T follicular helper cell (primary cell): ENCODE results near the gene WASF1.

ENCODE experiments used
- DNase-seq: peaks from one replicate; pipeline ENCODE4 v3.0.0-alpha.2; 2020; ENCODE audit warnings: low read depth
- total RNA-seq, 2 experiments: gene quantifications; one replicate each; lab custom pipeline; 2026; lab: John Stamatoyannopoulos, UW

The WASF1 gene
- total RNA-seq = 0.78 to 1.2 reads per million in 2 experiments

DNA sequence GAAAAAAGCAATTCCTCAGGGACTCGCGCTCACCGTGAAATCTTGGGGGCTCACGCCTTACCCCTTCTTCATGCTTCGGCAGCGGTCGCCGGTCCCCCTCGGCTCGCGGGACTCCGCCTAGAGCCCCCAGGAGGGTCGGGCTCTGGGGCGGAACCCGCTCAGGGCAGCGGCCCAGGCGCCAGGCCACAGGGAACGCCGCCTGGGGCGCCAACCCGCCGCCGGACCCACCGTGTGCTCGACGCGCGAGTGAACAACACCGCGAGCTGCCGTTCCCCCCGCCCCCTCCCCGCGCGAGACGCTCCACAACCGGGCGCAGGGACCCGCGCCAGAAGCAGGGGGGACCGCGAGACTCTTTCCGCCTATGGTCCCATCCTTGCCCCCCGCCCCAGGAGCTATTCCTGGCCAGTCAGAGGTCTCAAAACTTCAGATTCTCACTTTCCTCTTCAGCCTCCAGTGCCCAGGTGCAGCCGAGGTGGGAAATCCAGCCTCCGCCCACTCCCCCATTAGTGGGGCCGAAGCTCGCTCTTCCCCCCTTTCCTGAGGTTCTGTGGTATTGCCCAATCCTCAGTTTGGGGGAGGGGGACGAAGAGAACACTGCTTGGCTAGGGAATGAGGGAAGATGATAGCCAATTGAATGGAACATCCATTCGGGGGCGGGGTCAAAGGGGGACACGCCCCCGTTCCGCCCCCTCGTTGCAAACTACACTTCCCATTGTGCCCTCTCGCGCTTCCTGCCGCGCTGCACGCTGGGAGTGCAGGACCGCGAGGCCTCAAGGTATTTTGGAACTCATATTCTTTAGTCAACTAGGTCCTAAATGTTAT lies at the start of gene WASF1:
Gene WASF1 (minus strand): TSS at position 265 of the 822 bp plus-strand sequence. CDS start 52,069 bp downstream, outside the sequence.
- DNase-seq = peak; percentile 86

DNA sequence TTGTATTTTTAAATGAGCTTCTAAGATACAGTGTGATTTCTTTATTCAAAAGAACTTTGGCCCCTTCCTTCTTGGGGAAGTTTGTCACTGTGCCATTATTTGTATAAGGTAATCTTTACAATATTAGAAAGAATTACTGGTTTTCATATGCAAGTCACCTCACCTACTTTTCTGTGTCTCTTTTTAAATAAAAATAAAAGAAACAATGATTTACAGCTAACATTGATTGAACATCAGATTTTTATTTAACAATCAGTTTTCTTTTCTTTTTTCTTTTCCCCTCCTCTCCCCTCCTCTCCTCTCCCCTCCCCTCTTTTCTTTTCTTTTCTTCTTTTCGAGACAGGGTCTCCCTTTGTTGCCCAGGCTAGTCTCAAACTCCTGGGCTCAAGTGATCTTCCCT lies 46.8 kb upstream of the WASF1 start:
- DNase-seq = no peak

DNA sequence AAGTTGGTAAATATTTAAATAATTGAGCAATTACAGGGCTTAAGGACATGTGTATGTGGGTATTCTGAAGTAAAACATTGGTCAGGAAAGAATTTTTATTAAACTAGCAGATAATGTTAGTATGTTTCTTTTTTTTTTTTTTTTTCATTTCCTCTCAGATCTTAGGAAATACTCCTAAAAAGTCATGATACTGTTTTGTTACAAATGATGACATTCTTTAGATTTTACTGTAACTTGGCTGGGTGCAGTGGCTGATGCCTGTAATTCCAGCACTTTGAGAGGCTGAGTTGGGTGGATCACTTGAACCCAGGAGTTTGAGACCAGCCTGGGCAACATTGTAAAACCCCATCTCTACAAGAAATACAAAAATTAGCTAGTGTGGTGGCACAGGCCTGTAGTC lies 42.3 kb upstream of the WASF1 start:
- DNase-seq = no peak

DNA sequence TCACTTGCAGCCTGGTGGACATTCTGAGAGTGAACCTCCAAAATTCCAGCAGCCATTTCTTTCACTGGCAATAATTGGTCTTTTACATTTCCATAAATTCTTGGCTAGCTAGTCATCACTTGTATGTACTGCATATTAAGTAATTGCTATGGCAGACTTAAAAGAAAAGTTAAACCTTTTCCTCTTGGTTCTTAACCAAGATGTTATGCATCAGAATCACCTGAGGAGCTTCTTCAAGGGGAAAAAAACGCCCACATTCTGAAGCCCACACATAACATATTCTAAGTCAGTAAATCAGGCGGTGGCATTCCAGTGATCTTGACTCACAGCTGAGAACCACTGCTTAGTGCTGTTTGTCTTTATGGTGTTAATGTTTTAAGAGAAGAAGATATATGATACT lies 37.8 kb upstream of the WASF1 start:
- DNase-seq = no peak

DNA sequence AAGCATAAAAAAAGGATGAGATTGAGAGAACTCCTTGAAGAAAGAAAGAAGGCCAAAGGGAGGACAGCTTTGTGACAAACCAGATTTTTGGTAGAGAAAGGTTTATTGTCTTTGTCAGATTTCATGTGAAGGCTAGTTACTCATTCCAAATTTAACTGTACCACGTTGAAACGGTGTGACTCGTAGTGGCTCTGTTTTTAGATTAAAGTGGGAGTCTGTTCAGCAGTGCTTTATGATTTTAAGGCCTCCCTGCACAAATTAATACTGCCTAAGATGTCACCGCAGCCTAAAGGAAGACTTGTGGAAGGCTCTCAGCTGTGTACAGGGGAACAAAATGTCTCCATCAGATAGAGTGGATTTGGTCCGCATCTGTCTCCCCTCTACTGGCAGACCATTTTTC lies 36.7 kb upstream of the WASF1 start:
- DNase-seq = no peak

DNA sequence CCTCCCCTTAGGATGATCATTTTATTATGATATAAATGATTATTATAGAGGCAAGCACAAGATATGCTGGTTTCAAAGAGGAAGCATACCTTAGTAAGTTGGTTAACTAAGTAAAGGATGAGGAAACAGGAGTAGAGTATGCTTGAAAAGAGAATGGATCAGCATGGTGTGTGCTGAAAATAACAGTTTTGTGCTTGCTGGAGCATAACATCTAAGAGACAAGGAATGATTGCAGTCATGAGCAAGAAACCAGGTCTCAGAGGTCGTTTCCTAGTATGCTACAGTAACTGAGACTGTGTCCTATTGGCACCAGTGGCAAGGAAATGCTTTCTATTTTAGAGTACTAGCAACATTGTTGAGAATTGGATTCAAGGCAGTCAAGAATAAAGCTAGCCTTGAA lies 34.9 kb upstream of the WASF1 start:
- no peak for DNase-seq

DNA sequence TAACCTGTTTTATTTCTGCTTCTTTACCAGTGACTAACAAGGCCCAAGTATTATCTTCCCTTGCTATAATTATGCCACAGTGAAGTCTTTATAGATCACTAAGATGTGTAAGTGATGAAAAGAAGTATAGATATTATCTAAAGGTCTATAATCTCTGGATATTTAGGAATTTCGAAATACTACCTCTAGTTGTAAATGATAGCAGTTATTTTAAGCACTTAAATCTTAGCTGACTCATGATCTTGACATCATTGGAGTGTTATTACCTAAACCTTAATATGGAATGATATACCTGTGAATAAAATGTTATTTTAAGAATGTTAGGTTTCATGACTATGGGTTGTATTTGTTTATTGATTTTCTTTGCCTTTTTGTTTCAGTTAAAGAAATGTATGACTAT lies 32.3 kb upstream of the WASF1 start:
- no peak for DNase-seq

DNA sequence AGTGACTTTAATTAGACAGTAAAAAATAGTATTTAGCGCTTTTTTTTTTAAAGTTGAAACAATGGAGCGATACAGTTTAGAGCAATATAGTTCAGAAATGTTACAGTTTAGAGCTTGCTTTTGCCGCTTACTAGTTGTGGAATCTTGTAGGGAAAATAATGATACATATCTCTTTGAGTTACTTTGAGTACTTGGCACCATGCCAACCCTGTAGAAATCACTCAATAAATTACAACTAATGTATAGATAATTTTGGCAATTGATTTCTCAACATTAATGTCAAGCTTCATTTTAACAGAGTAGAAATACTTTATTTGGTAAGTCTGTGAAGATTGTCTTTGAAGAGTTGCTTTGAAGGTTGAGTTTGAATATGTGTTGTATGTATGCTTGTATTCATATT lies 28.2 kb upstream of the WASF1 start:
- DNase-seq = no peak

DNA sequence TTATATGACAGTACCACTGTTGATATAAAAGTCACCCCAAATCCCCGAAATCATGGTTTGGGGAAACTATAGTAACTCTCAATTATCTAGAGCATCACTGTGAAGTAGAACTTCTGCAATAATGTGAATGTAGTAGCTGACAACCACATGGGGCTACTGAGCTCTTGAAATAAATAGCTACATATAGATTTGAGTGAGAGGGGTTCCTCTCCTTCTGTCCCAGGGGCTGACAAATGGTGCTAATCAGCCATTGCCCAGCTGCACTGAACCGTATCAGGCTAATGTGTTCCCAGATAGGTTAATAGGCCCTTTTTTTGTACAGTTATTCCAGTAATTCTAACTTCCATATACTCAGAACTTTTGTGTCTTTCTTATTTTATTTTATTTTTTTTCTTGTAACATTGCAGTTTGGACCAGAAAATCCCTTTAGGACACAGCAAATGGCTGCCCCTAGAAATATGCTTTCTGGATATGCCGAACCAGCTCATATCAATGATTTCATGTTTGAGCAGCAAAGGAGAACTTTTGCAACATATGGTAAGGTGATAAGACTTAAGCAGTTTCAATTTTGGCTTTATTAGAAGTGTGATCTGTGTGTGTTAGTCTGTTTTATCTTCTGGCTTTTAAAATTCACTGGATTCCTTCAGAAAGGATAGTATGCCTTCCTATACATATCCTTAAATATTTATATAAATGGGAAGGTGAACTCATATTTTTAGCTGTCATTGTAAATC lies 21.8 kb upstream of the WASF1 start:
- DNase-seq = no peak

DNA sequence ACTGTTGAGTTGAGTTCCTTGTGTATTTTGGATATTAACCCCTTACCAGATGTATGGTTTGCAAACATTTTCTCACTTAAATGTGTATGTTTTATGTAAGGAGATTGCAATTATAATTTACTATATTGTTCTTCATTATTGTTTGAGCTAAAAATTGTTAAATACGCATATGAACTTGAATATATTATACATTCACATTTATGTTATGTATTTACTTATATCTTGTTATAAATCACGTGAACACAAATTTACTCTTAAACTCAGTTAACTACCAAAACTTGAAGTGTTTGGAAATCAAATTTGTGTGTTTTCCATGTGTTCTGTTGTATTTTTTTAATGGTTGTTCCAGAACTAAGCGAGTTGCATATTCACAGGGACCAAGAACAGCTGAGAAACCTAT lies 19.1 kb upstream of the WASF1 start:
- DNase-seq = no peak

DNA sequence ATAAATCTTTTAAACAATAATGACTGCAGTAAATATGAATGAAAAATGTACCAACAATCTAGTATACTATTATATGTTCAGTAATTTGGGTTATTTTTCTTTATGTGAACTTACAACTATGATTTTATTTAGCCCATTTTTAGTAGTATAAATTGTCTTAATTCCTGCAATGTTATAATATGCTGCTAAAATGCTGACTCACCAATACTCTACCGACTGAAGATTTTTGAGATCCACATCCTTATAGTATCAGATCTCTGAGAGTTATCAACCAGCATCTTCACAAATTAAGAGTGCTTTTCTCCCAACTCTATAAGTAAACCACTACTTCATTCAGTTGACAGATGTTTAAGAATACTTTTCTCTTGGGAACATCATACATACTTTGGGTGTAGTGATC lies 17.4 kb upstream of the WASF1 start:
- DNase-seq = no peak

DNA sequence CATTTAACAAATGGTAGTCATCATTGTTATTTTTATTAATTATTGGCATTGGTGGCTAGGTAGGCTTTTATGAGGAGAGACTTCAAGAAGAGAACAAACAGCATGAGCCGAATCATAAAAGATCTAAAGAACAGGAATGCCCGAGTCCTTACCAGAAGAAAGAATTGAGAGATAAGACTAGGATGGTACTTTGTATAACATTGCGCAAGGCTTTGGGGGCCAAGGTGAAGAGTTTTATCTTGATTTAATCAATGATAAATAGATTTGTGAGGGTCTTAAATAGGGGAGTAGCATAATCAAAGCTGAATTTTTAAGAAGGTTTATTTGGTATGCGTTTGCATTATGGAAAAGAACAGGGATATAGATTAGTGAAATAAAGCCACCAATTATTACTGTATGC lies 16.2 kb upstream of the WASF1 start:
- DNase-seq = no peak

DNA sequence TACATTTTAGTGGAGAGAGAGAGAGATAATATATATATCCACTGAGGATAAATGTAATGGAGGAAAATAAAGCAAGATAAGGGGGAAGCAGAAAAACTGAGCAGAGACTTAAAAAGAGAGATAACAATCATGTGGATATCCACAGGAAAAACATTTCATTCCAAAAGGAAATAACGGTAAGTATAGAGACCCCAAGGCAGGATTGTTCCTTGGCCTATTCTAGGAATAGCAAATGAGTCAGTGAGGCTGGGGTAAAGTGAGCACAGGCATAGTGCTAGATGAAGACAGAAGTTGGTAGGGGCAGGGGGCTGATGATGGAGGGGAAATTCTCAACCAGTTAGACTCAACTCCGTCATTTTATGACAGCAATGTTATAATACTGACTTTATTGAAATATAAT lies 12.0 kb upstream of the WASF1 start:
- no peak for DNase-seq

DNA sequence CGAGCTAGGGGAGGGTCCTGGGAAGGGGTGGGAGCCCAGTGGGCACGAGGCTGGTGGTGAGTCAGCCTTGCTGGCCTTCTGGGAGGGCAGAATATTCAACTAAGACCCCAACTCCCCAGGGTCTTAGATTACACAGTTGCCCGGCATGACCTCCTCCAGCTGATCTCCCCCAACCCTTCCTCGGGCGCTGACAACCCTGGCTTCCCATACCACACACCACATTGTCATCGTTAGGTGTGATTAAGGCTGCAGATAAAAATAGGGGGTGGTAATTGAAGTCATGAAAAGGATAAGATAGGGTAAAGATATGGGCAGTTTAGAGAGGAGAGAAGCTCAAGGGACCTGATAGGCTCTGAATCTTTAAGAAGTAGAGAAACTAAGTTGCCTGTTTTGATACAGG lies 11.3 kb upstream of the WASF1 start:
- DNase-seq = no peak

DNA sequence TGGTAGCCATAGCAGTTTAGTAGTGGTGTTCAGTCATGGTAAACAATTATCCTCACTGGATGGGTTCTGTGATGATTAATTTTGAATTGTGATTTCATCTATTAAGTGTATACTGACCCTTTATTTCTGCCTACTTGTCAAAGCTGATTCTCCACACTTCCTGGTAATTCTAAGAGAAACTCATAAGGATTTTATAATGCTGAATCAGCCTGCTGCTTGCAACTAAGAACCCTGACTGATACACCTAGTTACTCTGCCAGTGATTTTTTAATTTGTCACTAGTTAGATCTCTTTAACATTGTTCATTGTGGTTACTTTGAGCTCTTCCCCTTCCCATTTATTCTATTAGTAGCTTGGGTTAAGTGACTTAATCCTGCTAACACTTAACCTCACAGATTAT lies 9.3 kb upstream of the WASF1 start:
- DNase-seq = no peak

DNA sequence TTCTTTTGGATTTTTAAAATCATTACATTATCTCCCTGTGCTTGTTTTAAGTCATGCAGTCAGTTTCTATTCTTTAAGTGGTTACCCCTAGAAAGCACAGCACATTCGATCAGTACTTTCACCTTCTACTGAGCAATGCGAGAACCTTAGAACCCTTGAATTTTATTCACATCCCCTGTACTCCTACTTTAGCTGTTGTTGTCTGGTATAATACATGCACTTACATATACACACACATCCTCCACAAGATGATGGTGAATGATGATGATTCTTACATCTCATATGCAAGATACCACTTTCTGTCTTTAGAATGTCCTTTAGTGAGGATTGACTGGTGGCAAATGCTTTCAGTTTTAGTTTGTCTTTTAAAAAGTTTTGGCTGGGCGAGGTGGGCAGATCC lies 6.4 kb upstream of the WASF1 start:
- DNase-seq = no peak

DNA sequence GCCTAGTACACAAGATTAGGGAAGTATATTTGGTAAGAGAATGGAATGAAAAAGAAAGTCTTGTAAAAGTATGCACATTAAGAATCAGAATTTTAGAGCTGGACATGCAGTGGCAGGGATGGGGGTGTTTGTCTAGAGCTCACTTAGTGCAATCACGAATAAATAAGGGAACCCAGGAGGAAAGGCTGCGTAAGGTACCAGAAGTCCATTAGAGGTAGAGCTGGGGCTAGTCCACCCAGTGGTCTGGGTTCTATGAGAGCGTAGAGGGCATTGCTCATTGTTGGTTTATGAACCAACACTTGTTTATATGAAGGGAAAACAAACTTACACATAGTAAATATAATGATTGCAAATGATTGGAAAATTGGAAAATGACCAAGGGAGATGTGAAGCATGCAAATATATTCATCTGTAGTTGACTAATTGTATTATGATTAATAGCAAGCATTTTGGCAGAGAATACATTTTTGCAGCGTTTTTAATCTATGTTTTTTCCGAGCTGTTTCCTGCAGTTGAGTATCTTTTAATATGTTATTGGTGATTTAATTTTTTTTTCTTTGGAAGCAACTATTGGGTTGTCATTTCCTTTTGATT lies 3.9 kb upstream of the WASF1 start:
- DNase-seq = no peak

DNA sequence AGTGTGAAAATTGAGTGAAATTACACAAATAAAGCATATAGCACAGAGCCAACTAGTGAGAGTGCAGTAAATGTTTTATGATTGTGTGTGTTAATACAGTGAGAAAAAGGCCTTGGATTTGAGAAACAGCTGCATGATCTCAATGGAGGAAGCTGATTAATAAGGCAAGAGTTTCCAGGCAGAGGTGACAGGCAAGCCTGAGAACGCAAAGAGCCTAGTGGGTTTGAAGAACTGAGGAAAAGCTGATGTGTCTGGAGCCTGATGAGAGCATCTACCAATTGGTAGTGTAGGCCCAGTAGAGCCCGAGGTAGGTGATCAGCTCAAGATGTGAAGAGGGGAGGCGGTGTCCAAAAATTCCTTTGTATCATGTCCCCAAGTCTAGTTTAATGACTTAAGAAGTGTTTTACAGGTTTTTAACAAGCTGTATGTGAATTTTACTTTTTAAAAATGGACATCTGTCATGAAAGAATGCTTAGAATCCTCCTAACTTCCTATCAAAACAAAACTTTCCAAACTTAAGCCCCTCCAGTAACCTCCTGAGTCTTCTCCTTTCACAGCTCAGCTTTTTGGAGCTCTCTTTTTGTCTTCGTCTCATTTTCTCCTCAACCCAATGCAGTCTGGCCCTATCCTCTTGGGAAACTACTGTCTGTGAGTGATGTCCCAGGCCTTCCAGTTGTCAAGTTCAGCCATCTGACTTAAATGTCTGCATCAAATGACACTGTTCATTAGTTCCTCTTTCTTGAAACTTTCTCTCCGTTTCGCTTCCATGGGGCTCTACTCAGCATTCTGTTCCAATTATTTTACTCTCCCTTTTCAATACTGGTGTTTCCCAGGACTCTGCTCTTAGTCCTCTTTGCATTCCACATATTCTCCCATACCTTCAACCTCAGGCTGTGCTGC lies 1.9 kb upstream of the WASF1 start:
- no peak for DNase-seq

DNA sequence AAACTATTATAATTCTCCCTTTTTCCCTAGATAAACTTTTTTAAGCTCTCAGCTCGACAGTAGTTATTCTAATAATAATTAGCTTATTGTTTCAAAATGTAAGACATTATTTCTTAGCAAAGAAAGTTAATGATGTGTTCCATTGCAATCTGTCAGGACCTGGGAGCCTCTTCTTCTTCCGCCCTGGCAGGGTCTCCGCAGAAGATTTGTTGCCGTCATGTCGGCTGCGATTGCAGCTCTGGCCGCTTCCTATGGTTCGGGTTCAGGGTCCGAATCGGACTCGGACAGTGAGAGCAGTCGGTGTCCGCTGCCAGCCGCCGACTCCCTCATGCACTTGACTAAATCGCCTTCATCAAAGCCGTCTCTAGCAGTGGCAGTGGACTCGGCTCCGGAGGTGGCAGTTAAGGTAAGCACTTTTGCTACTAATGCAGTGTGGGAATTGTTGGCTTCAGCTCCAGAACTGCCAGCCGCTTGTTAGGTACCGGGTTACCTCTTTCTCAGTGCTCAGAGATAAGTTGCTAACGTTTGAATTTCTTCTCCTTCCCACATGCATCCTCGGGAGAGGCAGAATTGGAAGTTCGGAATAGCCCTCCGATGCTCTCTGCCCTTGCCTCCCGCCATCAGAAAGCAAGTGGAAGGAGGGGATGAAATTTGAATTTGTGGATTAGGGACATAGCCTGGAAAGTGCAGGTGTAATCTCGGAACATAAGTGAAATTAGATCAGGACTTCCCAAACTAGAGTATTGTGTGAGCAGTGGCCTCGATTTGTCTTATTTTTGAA lies 948 bp upstream of the WASF1 start, which contains the start of gene CDC40:
Gene CDC40 (plus strand): TSS at position 200 of the 781 bp plus-strand sequence. CDS start 18 bp downstream, at position 218.
- peak; percentile 38 for DNase-seq

DNA sequence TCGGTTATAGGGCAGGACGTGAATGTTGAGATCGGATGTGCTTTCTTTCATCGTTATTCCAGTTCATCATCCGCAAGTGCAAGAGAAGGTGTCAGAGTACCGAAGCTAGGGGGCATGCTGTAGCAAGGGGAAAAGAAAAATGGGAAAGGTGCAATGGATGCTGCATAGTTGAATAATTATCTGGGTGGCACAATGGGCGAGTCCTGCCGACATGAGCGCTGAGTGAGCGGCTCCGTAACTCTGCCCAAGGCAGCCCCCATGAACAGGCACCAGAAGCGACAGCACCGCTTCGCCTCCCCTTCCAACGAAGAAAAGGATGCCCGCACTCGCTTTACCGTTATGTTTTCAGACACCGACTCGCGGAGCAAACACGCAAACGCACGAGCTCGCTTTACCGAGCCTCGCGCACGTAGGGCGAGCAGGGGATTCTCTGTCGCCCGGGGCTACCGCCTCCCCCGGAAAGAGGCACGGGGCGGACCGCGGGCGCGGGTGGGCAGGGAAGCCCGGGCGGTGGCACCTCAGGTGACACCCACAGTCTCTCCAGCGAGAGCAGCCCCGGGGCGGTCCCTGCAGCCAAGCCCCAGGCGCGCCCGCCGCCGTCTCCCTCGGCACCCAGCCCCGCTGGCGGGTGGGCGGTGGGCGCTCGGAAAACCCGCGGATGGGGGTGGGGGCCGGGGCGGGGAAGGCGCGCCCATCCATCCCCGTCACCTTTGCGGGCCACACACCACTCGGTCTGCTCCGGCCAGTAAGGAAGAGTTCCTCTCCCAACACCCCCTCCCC lies 654 bp downstream of the WASF1 start:
- peak; percentile 49 for DNase-seq
